Smooth muscle cell (in vitro differentiated cells): Measurements from ENCODE around the gene WDPCP. TPM values are rescaled to one million over a fixed set of nuclear protein-coding genes. Genes with fewer than 3 reads are reported as not detected.
A peak's percentile ranks its signal among the peaks of the same experiment; 100 is the strongest.
"Not testable (repeated sequence)": the region's sequence is repeated elsewhere in the genome, so short reads cannot be mapped to it uniquely, and the experiment has no call there.

Experiments
- DNase-seq: peaks from one replicate; lab custom pipeline; 2025; ENCODE audit not compliant: unreplicated experiment; lab: John Stamatoyannopoulos, UW
- H2AFZ ChIP-seq: fragments of 200-600 bp; sonication (generic); 2 replicates; pipeline ENCODE4 v1.6.0; 2016; ENCODE audit warnings: antibody characterized with exemption, low read depth, mild to moderate bottlenecking
- H3F3A ChIP-seq: fragments of 200-600 bp; sonication (generic); 2 replicates; pipeline ENCODE4 v1.6.0; 2017; ENCODE audit warnings: antibody characterized with exemption, low read depth
- H3K27ac ChIP-seq: fragments of 200-600 bp; sonication (generic); 2 replicates; pipeline ENCODE4 v1.5.1; 2016; ENCODE audit warnings: low read depth, mild to moderate bottlenecking
- H3K27me3 ChIP-seq: fragments of 200-600 bp; sonication (generic); 2 replicates; pipeline ENCODE4 v1.6.1; 2016; ENCODE audit warnings: low read depth, mild to moderate bottlenecking
- H3K36me3 ChIP-seq: fragments of 200-600 bp; sonication (generic); 2 replicates; pipeline ENCODE4 v1.5.1; 2016; ENCODE audit warnings: low read depth
- H3K4me1 ChIP-seq: fragments of 200-600 bp; sonication (generic); 2 replicates; pipeline ENCODE4 v1.5.1; 2016; ENCODE audit warnings: low read depth
- H3K4me2 ChIP-seq: fragments of 200-600 bp; sonication (generic); 2 replicates; pipeline ENCODE4 v1.6.0; 2016; ENCODE audit warnings: mild to moderate bottlenecking
- H3K4me3 ChIP-seq: fragments of 200-600 bp; sonication (generic); 2 replicates; pipeline ENCODE4 v1.5.1; 2016; ENCODE audit warnings: mild to moderate bottlenecking
- H3K79me2 ChIP-seq: fragments of 200-600 bp; sonication (generic); 2 replicates; pipeline ENCODE4 v1.6.0; 2016; ENCODE audit warnings: low read depth, mild to moderate bottlenecking
- H3K9ac ChIP-seq: fragments of 200-600 bp; sonication (generic); 2 replicates; pipeline ENCODE4 v1.6.0; 2016; ENCODE audit warnings: low read depth
- H3K9me3 ChIP-seq: fragments of 200-600 bp; sonication (generic); replicated peaks from 2 replicates; pipeline ENCODE4 v1.5.1; 2016; ENCODE audit warnings: low read depth
- H4K20me1 ChIP-seq: fragments of 200-600 bp; sonication (generic); 2 replicates; pipeline ENCODE4 v1.6.0; 2016; ENCODE audit warnings: low read depth
- WGBS: methylation state at CpG from one replicate; pipeline ENCODE4 v1.1.7; 2016; ENCODE audit warnings: low lambda C conversion rate; 5-methylcytosine and 5-hydroxymethylcytosine counted together
- polyA plus RNA-seq: library from polyadenylated mRNA; unstranded; fragments of >200 nt; fragmentation: Nextera tagmentation; extraction: Ambion mirVana; gene quantifications from 2 replicates; pipeline ENCODE4 v1.2.1, GENCODE V29; 2016
- total RNA-seq: library from RNA; depleted of rRNA; stranded (reverse); fragments of >200 nt; gene quantifications from 2 replicates; pipeline ENCODE4 v1.2.3, GENCODE V29; 2014
- TF ChIP-seq, protein P1 (sequence below): fragments of 200-600 bp; sonication (generic); IDR thresholded peaks from 2 replicates; pipeline ENCODE4 v1.5.1; 2017; ENCODE audit warnings: borderline replicate concordance, mild to moderate bottlenecking, antibody characterized with exemption; ENCODE audit not compliant: insufficient read depth, poor library complexity, severe bottlenecking

Gene WDPCP
- total and polyA plus RNA-seq, 2 experiments from 2014 or later: 7.5 to 8.1 TPM

GRCh38 chr2:63081404-63081803 lies 506.9 kb downstream of the WDPCP start:
- WGBS: 85% methylated on average over 4 of the region's 4 CpGs
- no peak overlapping the region for H3K4me3 ChIP-seq
- H3K79me2 ChIP-seq: no peaks in the 10 kb centered on the region
- no peak overlapping the region for H3K9ac ChIP-seq
- no peaks in the 10 kb centered on the region for H4K20me1 ChIP-seq
- H2AFZ ChIP-seq: no peak overlapping the region
- no peaks in the 10 kb centered on the region for H3F3A ChIP-seq
- H3K27ac ChIP-seq: no peak overlapping the region
- TF ChIP-seq, protein P1, sequence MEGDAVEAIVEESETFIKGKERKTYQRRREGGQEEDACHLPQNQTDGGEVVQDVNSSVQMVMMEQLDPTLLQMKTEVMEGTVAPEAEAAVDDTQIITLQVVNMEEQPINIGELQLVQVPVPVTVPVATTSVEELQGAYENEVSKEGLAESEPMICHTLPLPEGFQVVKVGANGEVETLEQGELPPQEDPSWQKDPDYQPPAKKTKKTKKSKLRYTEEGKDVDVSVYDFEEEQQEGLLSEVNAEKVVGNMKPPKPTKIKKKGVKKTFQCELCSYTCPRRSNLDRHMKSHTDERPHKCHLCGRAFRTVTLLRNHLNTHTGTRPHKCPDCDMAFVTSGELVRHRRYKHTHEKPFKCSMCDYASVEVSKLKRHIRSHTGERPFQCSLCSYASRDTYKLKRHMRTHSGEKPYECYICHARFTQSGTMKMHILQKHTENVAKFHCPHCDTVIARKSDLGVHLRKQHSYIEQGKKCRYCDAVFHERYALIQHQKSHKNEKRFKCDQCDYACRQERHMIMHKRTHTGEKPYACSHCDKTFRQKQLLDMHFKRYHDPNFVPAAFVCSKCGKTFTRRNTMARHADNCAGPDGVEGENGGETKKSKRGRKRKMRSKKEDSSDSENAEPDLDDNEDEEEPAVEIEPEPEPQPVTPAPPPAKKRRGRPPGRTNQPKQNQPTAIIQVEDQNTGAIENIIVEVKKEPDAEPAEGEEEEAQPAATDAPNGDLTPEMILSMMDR: no peak
- H3K9me3 ChIP-seq: no peaks in the 10 kb centered on the region
- no peak for DNase-seq
- H3K27me3 ChIP-seq: no peaks in the 10 kb centered on the region
- H3K4me1 ChIP-seq: no peaks in the 10 kb centered on the region
- H3K4me2 ChIP-seq: no peak overlapping the region
- no peaks in the 10 kb centered on the region for H3K36me3 ChIP-seq

- no peak overlapping the region for H3K4me3 ChIP-seq
- TF ChIP-seq, protein P1: peak; percentile 31
Measured at GRCh38 chr2:63078852-63079606, 509.2 kb downstream of the WDPCP start.

DNA sequence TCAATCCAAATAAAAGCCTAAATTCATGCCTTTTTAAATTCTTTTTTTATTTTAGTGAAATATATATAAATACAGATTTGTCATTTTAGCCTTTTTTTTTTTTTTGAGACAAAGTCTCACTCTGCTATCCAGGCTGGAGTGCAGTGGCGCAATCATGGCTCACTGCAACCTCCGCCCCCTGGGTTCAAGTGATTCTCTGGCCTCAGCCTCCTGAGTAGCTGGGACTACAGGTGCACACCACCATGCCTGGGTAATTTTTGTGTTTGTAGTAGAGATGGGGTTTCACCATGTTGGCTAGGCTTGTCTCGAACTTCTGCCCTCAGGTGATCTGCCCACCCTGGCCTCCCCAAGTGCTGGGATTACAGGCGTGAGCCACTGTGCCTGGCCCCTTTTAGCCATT lies 513.9 kb downstream of the WDPCP start:
- not testable (repeated sequence) for H3K36me3 ChIP-seq

More at GRCh38 chr2:63078852-63079606, 509.2 kb downstream of the WDPCP start:
- Histone ChIP-seq H3K4me1 (no peaks in the 10 kb centered on the region), H3K9me3 (no peaks in the 10 kb centered on the region), H4K20me1 (no peaks in the 10 kb centered on the region), H3K4me2 (no peak overlapping the region), H3K79me2 (no peaks in the 10 kb centered on the region), H3K27me3 (peaks cover 3% of the 10 kb centered on the region), H3F3A (no peaks in the 10 kb centered on the region), H3K9ac (no peak overlapping the region), H3K27ac (no peak overlapping the region), H3K36me3 (no peaks in the 10 kb centered on the region), H2AFZ (no peak overlapping the region)
- no peak for DNase-seq
- WGBS: 63% methylated on average over 4 of the region's 4 CpGs

DNA sequence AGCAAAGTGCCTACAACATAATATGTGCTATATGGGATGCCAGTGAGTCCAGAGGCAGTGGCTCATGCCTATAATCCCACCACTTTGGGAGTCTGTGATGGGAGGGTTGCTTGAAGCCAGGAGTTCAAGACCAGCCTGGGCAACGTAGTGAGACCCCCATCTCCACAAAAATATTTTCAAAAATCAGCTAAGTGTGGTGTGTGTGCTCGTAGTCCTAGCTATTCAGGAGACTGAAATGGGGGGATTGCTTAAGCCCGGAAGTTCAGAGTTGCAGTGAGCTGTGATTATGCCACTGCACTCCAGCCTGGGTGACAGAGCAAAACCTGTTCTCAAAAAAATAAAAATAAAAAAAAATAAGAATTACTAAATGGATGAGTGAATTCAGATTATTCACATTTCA lies 514.3 kb downstream of the WDPCP start:
- H3K9ac ChIP-seq: no peak overlapping the region
- TF ChIP-seq, protein P1: no peak

More for the DNA sequence above, 513.9 kb downstream of the WDPCP start:
- H4K20me1 ChIP-seq, H3K27ac ChIP-seq, H3K4me2 ChIP-seq, H3K9me3 ChIP-seq, H3K9ac ChIP-seq, H2AFZ ChIP-seq, H3K4me1 ChIP-seq, DNase-seq, H3K79me2 ChIP-seq, H3F3A ChIP-seq, H3K4me3 ChIP-seq: not testable (repeated sequence)
- peaks cover 24% of the 10 kb centered on the region for H3K27me3 ChIP-seq
- WGBS: 87% methylated on average over 4 of the region's 4 CpGs

More for the DNA sequence above, 514.3 kb downstream of the WDPCP start:
- no peak overlapping the region for H3K27ac ChIP-seq
- no peaks in the 10 kb centered on the region for H3K9me3 ChIP-seq
- 83% methylated on average over 3 of the region's 3 CpGs for WGBS
- peaks cover 28% of the 10 kb centered on the region for H3K27me3 ChIP-seq
- no peaks in the 10 kb centered on the region for H3K4me1 ChIP-seq
- no peak for DNase-seq
- no peaks in the 10 kb centered on the region for H3F3A ChIP-seq
- no peaks in the 10 kb centered on the region for H4K20me1 ChIP-seq
- no peaks in the 10 kb centered on the region for H3K36me3 ChIP-seq
- H3K4me2 ChIP-seq: no peak overlapping the region
- no peak overlapping the region for H2AFZ ChIP-seq
- no peaks in the 10 kb centered on the region for H3K79me2 ChIP-seq
- H3K4me3 ChIP-seq: no peak overlapping the region
